SKM-1 treated with dmso at 0.1 percent for 144 hours (cell line): ENCODE results near the gene USH1C.

Experiments
- DNase-seq: peaks from one replicate; lab custom pipeline; 2025; ENCODE audit not compliant: unreplicated experiment; lab: John Stamatoyannopoulos, UW

USH1C gene

DNA sequence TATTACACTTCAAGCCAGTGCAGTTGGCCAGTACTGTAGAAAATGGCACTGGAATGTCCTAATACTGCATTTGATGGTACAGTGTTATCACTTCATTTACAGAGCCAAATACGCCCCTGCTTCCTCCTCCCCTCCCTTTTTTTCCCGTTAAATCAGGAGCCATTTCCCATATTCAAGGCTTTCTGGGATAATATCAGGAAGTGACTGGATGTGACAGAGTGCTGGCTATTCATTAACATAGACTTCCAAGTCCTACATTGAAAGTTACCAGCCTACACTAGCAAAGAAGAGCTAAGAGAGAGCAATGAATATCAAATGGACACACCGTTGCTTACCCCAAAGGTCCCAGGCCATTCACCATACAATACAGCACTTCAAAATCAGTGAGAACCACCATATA, 35.4 kb downstream of the USH1C start:
- no peak for DNase-seq

DNA sequence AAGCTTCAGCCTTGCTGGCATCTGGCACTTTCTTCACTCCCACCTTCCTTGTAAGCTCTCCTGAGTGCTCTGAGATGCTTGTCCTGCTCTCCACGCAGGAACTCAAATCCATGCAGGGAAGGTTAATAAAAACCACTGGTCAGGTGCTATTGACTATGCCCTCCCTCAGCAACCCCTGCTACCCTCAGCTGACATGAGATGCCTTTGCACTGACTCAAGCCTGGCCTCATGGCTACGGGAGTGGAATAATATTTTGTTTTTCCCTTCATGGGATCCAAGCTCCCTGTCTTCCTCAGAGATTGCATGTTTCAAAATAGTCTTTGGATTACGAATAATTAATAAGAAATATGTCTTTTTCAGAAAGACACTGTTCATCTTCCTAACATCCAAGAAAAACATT, 35.9 kb downstream of the USH1C start:
- no peak for DNase-seq

DNA sequence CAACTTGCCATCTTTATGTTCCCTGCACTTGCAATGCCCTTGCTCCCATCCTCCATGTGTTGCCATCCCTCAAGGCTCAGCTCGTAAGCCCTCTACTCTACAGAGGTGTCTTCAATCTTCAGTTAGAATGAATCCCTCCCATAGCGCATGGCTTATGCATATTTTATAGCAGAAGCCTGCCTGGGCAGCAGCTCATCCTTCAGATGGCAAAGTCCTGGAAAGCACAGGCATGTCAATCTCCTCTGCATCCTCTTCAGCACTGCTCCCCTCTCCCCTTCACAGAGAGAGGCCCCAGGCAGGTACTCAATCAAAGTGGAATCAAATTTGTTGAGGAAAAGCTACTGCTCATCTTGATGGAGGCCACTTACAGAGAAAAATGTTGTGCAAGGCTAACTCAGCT, 36.4 kb downstream of the USH1C start:
- no peak for DNase-seq

DNA sequence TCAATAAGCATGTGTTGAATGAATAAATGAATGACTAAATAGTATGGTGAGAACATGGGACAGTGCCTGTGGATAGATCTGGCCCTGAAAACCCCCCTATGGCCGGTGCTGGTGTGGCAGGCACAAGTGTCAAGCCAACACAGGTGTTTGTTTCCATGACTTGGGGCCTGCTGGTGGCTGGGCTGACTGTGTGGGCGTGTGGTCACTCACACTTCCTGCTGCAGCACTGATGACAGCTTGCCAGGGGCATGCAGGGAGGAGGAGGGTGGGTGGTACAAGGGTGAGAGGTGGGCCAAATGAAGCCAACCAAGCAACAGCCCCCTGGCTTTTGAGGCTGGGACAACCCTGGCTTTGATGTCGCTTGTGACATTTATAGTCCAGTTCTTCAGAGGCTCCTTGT, 37.3 kb downstream of the USH1C start:
- DNase-seq, result no peak

DNA sequence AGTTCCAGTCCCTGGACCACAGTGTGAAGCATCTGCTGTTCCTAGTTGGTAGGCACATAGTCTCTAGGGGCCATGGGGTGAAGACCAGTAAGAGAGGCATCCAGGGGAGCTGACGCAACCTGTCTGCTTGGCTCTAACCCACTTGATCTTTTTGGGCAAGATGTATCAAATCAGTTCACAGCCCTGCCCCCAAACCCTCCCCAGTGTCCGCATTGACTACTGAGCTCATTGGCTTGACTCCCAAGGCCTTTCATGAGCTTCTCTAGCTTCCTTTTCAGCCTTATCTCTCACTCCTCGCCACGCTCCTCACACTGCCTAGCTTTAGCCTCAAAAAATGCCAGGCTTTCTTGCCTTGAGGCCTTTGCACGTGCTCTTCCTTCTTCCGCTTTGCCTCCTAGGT, 37.9 kb downstream of the USH1C start:
- DNase-seq, result no peak

DNA sequence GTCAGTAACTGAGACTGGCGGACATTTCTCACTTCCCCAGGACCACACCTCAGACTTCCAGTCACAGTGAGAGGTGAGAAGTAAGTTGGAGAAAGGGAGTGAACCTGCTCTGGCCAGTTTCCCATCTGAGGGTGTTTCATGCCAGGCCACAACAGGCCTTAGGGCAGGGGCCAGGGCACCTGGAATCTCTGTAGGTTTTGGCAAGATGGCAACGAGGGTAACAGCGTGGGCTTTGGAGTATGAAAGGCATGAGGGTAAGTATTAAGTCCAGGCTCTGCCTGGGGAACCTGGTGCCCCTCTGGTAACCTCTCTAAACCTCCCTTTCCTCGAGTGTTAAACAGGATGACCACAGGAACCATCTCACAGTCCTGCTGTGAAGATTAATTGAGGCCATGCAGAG, 39.1 kb downstream of the USH1C start:
- no peak for DNase-seq

DNA sequence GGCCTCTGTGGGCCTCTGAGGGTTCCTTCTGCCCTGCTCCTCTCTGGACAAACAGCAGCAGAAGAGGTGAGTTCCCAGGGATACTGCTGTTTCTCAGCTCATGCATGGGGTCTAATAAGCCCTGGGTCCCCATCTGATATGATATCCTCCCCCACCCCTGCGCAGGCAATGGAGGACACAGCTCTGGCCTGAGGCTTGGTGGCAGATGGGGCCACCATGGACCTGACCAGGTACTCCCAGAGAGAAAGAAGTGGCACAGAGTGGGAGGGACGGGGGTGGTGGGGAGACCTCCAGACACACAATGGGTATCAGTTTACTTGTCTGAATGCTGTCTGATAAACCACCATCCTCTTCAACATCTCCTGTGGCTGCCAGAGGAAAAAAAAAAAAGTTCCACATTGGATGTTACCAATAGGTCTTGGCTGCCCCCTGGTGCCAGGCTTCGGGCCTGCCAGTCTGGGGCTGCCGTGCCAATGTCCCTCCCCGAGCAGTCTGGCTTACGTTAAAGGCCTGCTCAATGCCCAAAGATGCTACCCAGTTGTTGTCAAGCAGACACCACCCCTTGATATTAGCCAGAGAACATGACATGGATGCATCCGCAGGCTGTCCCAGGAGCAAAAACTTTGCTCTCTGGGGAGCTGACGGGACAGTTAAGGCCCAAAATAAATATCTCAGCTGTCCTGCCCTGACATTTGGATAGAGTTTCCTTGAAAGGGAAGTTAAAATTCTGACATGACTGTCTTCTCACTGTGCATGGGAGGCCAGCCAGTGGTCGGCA, 39.7 kb downstream of the USH1C start:
- peak; percentile 63 for DNase-seq

DNA sequence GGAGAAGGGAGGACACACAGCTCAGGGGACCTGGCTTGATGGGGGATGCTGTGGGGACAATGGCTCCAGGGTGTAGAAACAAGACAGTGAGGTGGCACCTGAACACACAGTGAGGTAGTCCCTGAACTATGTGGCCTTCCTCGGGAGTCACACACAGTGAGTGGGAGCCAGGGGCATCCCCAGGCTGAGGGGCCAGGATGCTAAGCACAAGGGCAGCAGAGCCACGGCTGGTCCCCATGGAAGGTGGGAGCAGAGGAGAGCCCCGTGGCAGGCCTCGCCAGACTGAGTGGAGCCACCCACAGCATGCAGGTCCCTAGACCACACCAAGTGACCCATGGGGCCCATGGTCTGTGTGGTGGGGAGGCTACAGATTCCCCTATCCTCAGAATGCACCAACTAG, 41.6 kb downstream of the USH1C start:
- no peak for DNase-seq

DNA sequence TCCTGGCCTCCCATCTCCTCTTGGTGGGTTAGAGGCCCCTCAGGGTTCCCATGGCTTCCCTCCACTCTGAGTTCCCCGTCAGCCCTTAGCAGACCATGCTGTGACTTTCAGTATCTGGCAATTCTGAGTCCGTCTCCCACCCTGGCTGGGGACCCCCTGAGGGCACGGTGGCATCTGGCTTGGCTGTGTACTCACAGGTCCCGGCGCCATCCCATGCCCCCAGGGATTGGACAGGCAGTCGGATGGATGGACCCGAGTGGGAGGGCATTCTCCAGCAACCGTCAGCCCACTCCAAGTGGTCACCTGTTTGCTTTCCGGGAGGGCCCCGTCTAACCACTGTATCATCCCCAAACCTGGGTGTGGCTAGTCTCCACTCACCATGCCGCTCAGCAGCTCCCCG, 43.5 kb downstream of the USH1C start:
- no peak for DNase-seq

DNA sequence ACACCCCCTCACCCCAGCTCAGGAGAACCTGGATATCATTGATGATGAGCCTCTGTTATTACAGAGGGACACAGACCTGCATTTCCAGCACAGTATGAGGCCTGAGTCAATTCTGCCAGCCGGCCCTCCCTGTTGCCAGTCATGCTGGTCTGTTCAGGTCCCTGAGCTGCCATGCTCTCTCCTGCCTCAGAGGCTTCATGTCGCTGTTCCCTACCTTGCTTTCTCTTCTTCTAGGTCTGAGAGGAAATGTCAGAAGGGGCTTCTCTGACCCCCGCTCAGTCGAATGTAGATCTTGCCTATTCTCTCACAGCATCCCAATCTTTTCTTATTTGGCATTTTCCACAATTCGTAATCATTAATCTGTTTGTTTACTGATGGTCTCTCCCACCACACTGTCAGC, 45.7 kb downstream of the USH1C start:
- DNase-seq, result no peak

DNA sequence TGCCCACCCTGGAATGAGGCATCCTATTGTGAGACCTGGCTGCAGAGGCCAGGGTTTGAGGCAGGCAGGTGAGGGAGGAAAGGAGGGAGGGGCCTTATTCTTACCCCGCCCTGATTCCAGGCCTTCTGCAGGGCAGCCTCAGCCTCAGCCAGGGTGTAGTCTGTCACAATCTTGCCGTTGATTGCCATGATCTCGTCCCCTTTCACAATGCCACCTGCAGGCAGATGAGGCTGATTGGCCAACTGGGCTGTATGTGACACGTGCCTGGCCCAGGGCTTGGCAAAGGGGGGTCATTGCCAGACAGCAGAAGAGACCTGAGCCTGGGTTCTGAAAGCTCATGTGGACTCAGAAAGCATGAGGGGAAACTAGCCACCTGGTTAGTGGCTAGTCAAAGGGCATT, 46.2 kb downstream of the USH1C start:
- no peak for DNase-seq

DNA sequence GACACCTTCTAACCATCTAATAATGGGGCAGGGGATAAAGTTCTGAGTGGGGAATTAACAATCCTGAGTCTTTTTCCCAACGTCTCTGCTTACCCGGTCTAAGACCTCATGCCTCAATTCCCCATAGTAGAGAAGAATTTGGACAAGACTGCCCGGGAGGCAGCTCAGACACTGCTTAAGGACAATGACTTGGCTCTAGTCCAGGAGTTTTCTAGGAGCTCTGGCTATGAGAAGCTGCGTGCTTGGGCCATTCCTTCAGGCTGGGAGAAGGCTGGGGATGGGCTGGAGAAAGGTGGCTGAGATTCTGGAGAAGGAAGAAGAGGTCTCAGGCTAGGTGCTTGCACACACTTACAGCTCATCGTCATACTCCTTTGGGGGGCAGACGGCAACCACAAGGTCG, 47.8 kb downstream of the USH1C start:
- DNase-seq, result no peak

DNA sequence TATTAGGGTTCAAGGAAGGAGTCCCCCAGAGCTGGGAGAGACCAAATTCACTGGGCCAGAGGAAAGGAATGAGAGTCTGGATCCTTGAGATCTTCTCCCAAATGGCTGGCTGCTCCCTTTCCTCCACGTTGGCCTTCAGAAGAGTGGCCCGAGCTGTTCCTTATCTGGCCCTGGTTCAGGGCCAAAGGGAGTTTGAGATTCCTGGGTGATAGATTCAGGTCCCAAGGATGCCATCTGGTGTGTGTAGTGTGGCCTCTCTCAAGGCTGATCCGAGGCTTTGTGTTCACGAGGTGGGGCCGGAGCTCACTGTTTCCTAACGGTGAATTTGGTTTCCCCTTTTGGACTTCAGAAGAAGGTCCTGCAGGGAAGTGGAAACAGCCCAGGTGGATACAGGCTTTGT, 50.2 kb downstream of the USH1C start:
- no peak for DNase-seq

DNA sequence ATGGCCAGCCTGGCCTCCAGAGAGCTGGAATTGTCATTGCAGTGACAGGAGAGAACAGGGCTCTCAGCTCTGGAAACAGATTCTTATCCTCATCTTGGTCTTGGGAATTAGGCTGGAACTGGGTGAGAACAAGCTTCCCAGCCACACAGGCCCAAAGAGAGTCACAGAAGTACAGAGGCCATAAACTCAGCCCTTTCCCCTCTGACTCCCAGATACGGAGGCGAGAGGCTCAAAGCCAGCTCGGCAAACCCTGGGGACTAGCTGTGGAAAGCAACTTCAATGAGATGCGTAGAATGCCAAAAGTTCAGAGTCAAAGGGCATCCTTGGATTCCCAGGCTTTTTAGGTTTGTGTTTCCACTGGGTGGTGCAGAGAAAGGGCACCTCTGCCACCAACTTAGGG, 53.3 kb downstream of the USH1C start:
- no peak for DNase-seq

DNA sequence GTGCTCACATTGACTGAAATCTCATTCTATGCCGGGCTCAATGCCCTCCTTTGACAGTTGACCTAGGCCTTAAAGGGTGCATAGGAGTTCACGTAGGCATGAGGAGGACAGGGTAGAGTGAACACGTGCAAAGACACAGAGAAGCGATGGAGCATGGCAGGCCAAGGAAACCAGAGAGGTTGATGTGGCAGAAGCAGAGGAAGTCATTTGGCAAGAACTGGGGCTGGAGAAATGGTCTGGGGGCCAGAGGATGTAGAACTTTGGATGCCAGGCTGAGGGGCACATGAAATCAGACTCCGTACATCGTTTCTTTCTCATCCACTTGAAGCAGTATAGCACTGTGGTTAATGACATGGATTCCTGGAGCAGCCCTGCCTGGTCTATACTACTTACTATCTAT, 54.0 kb downstream of the USH1C start:
- no peak for DNase-seq

DNA sequence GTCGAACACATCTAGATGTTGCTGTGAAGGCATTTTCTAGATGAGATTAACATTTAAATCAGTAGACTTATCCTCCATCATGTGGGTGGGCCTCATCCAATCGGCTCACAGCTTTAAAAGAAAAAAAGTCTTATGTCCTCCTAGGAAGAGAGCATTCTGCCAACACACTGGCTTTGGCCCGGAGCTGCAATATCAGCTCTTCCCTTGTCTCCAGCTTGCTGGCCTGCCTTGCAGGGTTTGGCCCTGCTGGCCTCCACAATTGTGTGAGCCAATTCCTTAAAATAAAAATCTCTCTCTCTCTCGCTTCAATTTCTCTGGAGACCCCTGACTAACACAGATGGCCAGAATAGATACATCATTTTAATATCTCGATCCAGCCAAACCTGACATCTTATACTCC, 54.5 kb downstream of the USH1C start:
- no peak for DNase-seq

DNA sequence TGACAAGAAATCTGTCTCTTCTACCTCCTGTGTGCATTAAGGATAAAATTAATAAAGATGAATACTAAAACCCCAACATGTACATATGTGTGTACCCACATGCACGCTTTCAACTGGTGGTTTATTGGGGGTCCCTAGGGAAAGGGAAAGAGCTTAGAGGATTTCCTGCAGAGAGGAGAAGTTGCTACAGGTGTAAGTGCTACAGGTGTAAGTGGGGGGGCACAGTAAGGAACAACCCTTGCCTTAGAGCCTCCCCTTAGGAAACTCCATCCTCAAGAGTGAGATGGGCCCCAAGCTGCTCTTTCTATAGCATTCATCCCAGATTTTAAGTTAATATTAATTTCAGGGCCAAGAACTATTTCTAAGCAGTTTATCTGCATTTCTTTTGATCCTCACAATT, 55.7 kb downstream of the USH1C start:
- no peak for DNase-seq

DNA sequence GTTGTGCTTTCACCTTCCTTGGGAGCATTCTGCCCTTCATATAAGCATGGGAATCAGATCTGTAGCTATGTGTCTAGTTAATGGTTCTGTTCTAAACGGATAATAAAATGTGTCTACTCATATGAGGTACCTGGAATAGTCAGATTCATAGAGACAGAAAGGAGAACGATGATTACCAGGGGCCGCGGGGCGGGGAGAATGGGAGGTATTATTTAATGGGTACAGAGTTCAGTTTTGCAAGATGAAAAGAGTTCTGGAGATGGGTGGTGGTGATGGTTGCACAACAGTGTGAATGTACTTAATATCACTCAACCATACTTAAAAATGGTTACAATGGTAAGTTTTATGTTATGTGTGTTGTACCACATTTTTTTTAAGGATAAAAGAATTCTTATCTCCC, 57.6 kb downstream of the USH1C start:
- no peak for DNase-seq

DNA sequence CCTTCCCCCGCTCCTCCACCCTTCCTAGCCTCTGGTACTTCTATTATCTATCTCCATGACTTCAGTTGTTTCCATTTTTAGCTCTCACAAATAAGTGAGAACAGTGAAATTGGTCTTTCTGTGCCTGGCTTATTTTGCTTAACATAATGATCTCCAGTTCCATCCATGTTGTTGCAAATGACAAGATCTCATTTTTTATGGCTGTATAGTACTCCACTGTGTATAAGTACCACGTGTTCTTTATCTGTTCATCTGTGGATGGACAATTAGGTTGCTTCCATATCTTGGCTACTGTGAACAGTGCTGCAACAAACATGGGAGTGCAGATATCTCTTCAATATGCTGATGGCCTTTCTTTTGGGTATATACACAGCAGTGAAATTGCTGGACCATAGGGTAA, 60.7 kb downstream of the USH1C start:
- no peak for DNase-seq

DNA sequence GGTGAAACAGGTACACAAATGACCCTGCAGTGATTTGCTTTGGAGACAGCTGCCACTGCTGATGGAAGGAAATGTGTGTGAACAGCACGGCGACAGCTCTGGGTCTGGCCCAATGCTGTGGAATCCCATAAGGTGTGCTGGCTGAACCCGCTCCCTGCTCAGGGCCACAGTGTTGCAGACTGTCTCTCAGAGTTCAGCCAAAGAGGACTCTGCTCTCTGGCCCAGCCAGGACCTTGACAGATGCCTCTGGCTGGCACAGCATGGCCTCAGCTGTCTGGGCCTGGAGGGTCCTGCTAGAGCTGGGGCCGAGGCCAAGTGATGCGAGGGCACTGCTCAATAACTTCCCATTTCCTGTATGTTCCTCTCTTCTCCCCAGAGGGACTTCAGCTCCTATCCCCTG, 62.3 kb downstream of the USH1C start:
- DNase-seq, result no peak

DNA sequence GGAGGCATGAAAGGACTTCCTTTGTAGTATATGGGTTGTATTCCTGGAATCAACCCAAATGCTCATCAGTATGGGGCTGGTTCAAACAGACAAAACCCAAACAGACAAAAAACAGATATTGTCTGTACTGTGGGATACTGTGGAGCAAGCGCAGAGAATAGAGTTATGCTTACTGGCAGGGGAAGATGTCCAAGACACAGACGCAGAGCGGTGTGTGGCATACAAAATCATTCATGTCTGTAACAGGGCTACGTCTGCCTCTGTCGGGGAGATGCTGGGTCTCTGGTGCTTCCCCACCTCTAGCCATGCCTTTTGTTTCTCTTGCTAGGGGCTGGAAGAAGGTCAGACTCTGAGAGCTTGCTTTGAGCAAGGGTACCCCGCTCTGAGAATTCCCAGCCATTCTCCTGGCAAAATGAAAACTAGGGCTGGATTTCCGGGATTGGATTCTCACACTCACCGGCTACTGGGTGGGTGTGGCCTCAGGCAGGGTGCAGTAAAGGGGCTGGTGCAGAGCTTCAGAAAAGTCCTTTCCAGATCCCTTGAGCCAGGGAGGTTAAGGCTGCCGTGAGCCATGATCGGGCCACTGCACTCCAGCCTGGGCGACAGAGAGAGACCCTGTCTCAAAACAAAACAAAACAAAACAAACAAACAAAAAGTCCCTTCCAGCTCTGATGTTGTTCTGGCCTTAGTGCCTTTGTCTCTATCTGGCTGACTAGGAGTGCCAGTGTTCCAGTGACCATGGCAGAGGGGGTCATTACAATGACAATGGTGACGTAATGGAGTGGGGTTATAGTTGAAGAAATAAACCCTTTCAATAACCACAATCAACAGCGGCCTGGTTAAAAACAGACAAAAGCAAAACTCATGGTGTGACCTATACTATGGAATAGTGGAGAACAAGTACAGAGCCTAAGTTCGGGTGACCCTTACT, 64.7 kb downstream of the USH1C start:
- DNase-seq, result no peak

DNA sequence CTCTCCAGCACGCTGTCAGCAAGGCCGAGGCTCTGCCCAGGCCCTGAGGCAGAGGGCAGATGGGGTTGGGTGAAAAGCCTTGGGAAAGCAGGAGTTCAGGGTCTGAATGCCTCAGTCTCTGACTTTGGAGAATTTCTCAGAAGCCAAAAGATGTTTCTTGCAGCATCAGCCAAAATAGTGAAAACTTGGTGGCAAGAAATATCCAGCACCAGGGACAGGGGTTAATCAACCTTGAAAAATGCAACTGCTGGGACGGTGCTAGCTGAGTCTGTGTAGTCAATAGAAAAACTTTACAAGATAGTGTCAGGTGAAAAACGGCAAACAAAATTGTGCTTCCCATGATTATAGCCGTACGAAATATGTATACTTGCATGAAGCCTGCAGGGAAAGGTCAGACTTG, 66.1 kb downstream of the USH1C start:
- no peak for DNase-seq
